ENCODE results near the gene TC2N. TPM values are rescaled to one million over a fixed set of nuclear protein-coding genes. Genes with fewer than 3 reads are reported as not detected.

TC2N gene
- total and polyA plus RNA-seq, 2 donors (not counting 1 experiment from before 2014, with no cell fraction given) = 3.7 to 10.4 TPM

GRCh38 chr14:91786188-91786587 is 81.1 kb downstream of the TC2N start:
- no peaks in the 10 kb centered on the region for H3K36me3 ChIP-seq (replicated peaks in 1 of 2; ENCODE audit: control extremely low read depth in 1 of 2, control insufficient read depth in 1 of 2, extremely low read depth in 1 of 2, insufficient read depth in 2 of 2, low read length in 1 of 2)
- H3K27ac Mint-ChIP-seq = no peak overlapping the region
- no peaks in the 10 kb centered on the region for H4K20me1 ChIP-seq (ENCODE audit: control insufficient read depth, insufficient read depth, low read length, poor library complexity, severe bottlenecking)
- no peak for DNase-seq
- H3K9ac ChIP-seq (ENCODE audit: low read length) = no peak overlapping the region
- no CpG with 5 or more reads among the region's 2 CpGs for WGBS (ENCODE audit: insufficient coverage)
- H3K27ac ChIP-seq (ENCODE audit: low read length in 2 of 2) = no peak overlapping the region
- no peak overlapping the region for H3K4me3 ChIP-seq (ENCODE audit: control extremely low read depth in 1 of 5, extremely low read depth in 1 of 5, insufficient read depth in 1 of 5, low read depth in 2 of 5, low read length in 4 of 5)
- no peaks in the 10 kb centered on the region for H3K4me1 Mint-ChIP-seq
- no peaks in the 10 kb centered on the region for H3K27me3 ChIP-seq (replicated peaks in 1 of 4; ENCODE audit: control extremely low read depth in 1 of 4, control insufficient read depth in 3 of 4, insufficient read depth in 4 of 4, low read length in 3 of 4)
- ChIA-PET POLR2A (no interaction called here), CTCF (interaction anchor here (1.3 kb wide), 1 partner anchor 15 kb away, joined by 3 read pairs; no protein-coding TSS in a partner anchor)
- H3K79me2 ChIP-seq (ENCODE audit: control insufficient read depth, insufficient read depth, low read length) = no peaks in the 10 kb centered on the region
- no peaks in the 10 kb centered on the region for H3K4me1 ChIP-seq (ENCODE audit: control insufficient read depth in 2 of 2, insufficient read depth in 2 of 2, low read length in 2 of 2)
- no peak overlapping the region for H2AFZ ChIP-seq (ENCODE audit: insufficient read depth, low read depth, low read length, poor library complexity, severe bottlenecking)
- no peak for ATAC-seq (ENCODE audit: low read depth)
- no peaks in the 10 kb centered on the region for H3K9me3 Mint-ChIP-seq (ENCODE audit: insufficient read depth)
- intact Hi-C loops (cut with micrococcal nuclease) = no loop called here
- no peaks in the 10 kb centered on the region for H3K9me3 ChIP-seq (ENCODE audit: control extremely low read depth in 1 of 3, control insufficient read depth in 2 of 3, insufficient read depth in 1 of 3, low read length in 2 of 3)
- peaks cover 9% of the 10 kb centered on the region for H3K27me3 Mint-ChIP-seq
- no peak overlapping the region for H3K4me3 Mint-ChIP-seq
- TF ChIP-seq CTCF (IDR thresholded peaks at IDR 0.05) (no peak), EZH2 (IDR thresholded peaks at IDR 0.05; ENCODE audit: borderline replicate concordance, insufficient read depth, low read depth, low read length, poor library complexity, severe bottlenecking) (no peak)
- no peak overlapping the region for H3K4me2 ChIP-seq (replicated peaks; ENCODE audit: low read depth, low read length, poor library complexity, severe bottlenecking)

DNA sequence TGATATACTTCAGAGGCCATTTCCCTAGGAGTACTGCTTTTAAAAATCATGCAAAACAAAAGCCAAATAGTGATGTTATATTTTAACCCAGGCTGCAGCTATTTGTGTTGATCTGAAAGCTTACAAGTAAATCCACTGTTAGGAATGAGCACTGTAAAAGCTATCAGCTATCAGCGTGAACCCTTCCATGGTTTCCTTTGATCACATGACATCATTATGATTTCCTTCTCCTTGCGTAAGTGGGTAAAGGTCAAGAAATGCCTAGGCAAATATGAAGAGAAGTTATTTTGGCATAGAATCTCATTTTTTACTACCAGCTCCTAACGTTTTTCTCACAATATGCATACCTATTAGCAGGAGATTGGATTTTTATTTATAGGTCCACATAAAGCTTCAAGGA is 86.9 kb downstream of the TC2N start:
- CTCF ChIA-PET = no interaction called here
- POLR2A ChIA-PET = no interaction called here

More for the DNA sequence above, 86.9 kb downstream of the TC2N start:
- Mint-ChIP-seq H3K27me3 (peaks cover 17% of the 10 kb centered on the region), H3K4me3 (no peak overlapping the region), H3K27ac (no peak overlapping the region), H3K4me1 (no peaks in the 10 kb centered on the region), H3K9me3 (ENCODE audit: insufficient read depth) (no peaks in the 10 kb centered on the region)
- H3K36me3 ChIP-seq (replicated peaks in 1 of 2; ENCODE audit: control extremely low read depth in 1 of 2, control insufficient read depth in 1 of 2, extremely low read depth in 1 of 2, insufficient read depth in 2 of 2, low read length in 1 of 2) = no peaks in the 10 kb centered on the region
- H3K4me3 ChIP-seq (ENCODE audit: control extremely low read depth in 1 of 5, extremely low read depth in 1 of 5, insufficient read depth in 1 of 5, low read depth in 2 of 5, low read length in 4 of 5) = no peak overlapping the region
- no peaks in the 10 kb centered on the region for H3K79me2 ChIP-seq (ENCODE audit: control insufficient read depth, insufficient read depth, low read length)
- ATAC-seq (ENCODE audit: low read depth) (no peak), DNase-seq (no peak)
- no peaks in the 10 kb centered on the region for H4K20me1 ChIP-seq (ENCODE audit: control insufficient read depth, insufficient read depth, low read length, poor library complexity, severe bottlenecking)
- peaks cover 0 to 4% (median 0%) of the 10 kb centered on the region in 4 experiments for H3K27me3 ChIP-seq (replicated peaks in 1 of 4; ENCODE audit: control extremely low read depth in 1 of 4, control insufficient read depth in 3 of 4, insufficient read depth in 4 of 4, low read length in 3 of 4)
- H2AFZ ChIP-seq (ENCODE audit: insufficient read depth, low read depth, low read length, poor library complexity, severe bottlenecking) = no peak overlapping the region
- WGBS (ENCODE audit: insufficient coverage) = no CpG with 5 or more reads among the region's 3 CpGs
- no peaks in the 10 kb centered on the region for H3K4me1 ChIP-seq (ENCODE audit: control insufficient read depth in 2 of 2, insufficient read depth in 2 of 2, low read length in 2 of 2)
- H3K9ac ChIP-seq (ENCODE audit: low read length) = no peak overlapping the region
- H3K9me3 ChIP-seq (ENCODE audit: control extremely low read depth in 1 of 3, control insufficient read depth in 2 of 3, insufficient read depth in 1 of 3, low read length in 2 of 3) = no peaks in the 10 kb centered on the region
- no peak overlapping the region for H3K27ac ChIP-seq (ENCODE audit: low read length in 2 of 2)
- intact Hi-C loops (cut with micrococcal nuclease) = no loop called here
- TF ChIP-seq EZH2 (IDR thresholded peaks at IDR 0.05; ENCODE audit: borderline replicate concordance, insufficient read depth, low read depth, low read length, poor library complexity, severe bottlenecking) (no peak), CTCF (IDR thresholded peaks at IDR 0.05) (no peak)
- H3K4me2 ChIP-seq (replicated peaks; ENCODE audit: low read depth, low read length, poor library complexity, severe bottlenecking) = no peak overlapping the region
